GM18508 (cell line): ENCODE data around the gene DLGAP1.

Experiments used
- ATAC-seq: cut with Tn5 transposase; IDR thresholded peaks from one replicate; pipeline ENCODE4 v1.9.1; 2021; ENCODE audit warnings: moderate number of reproducible peaks; ENCODE audit not compliant: insufficient read depth, unreplicated experiment

DLGAP1 gene

GRCh38 chr18:3508576-3509549 is 946.2 kb downstream of the DLGAP1 start:
- ATAC-seq = no peak

- no peak for ATAC-seq
These were observed 950.5 kb downstream of the DLGAP1 start for GRCh38 chr18:3504637-3505036.

GRCh38 chr18:3502650-3503049 is 952.5 kb downstream of the DLGAP1 start:
- no peak for ATAC-seq

- ATAC-seq = no peak
These were observed 955.1 kb downstream of the DLGAP1 start for GRCh38 chr18:3500016-3500415.

GRCh38 chr18:3499501-3499900 is 955.6 kb downstream of the DLGAP1 start:
- ATAC-seq = no peak

- ATAC-seq = no peak
These were observed 956.2 kb downstream of the DLGAP1 start for GRCh38 chr18:3498698-3499471.

- ATAC-seq = no peak
These were observed 959.2 kb downstream of the DLGAP1 start for GRCh38 chr18:3495691-3496430.

GRCh38 chr18:3494569-3494968 is 960.5 kb downstream of the DLGAP1 start:
- ATAC-seq = no peak

- no peak for ATAC-seq
These were observed 960.9 kb downstream of the DLGAP1 start for GRCh38 chr18:3494245-3494526.

- no peak for ATAC-seq
These were observed 961.4 kb downstream of the DLGAP1 start for GRCh38 chr18:3493501-3494244.

GRCh38 chr18:3492721-3493120 is 962.4 kb downstream of the DLGAP1 start:
- ATAC-seq = no peak

- ATAC-seq = no peak
These were observed 963.0 kb downstream of the DLGAP1 start for GRCh38 chr18:3491981-3492555.

- no peak for ATAC-seq
These were observed 965.6 kb downstream of the DLGAP1 start for GRCh38 chr18:3489462-3489861.

GRCh38 chr18:3486512-3486911 is 968.6 kb downstream of the DLGAP1 start:
- no peak for ATAC-seq

GRCh38 chr18:3485153-3486149 is 969.7 kb downstream of the DLGAP1 start:
- ATAC-seq = peak; percentile 57

GRCh38 chr18:3482258-3482657 is 972.8 kb downstream of the DLGAP1 start:
- no peak for ATAC-seq

GRCh38 chr18:3481696-3482210 is 973.4 kb downstream of the DLGAP1 start:
- no peak for ATAC-seq

- ATAC-seq = no peak
These were observed 974.1 kb downstream of the DLGAP1 start for GRCh38 chr18:3480827-3481573.
